Pulmonary artery endothelial cell (primary cell): ENCODE results near the gene WDR45B. TPM values are rescaled to one million over a fixed set of nuclear protein-coding genes. Genes with fewer than 3 reads are reported as not detected.

Experiments
- DNase-seq: peaks from one replicate; pipeline ENCODE4 v3.0.0-alpha.2; 2011; ENCODE audit warnings: low read depth, low spot score
- total RNA-seq: library from RNA; depleted of rRNA; stranded (reverse); fragments of >200 nt; gene quantifications from 2 replicates; pipeline ENCODE4 v1.2.3, GENCODE V29; 2014

Gene WDR45B
- total RNA-seq, 1 donor from 2014 or later, result 79.9 TPM

- DNase-seq, result no peak
Measured at GRCh38 chr17:82630212-82630611, 18.0 kb downstream of the WDR45B start.

- DNase-seq, result no peak
Measured at GRCh38 chr17:82629748-82630147, 18.5 kb downstream of the WDR45B start.

GRCh38 chr17:82627405-82627804 lies 20.8 kb downstream of the WDR45B start:
- DNase-seq, result no peak

GRCh38 chr17:82623707-82624106 lies 24.5 kb downstream of the WDR45B start:
- no peak for DNase-seq

- DNase-seq, result no peak
Measured at GRCh38 chr17:82619641-82620040, 28.6 kb downstream of the WDR45B start.

- no peak for DNase-seq
Measured at GRCh38 chr17:82619211-82619610, 29.0 kb downstream of the WDR45B start.

GRCh38 chr17:82616021-82616711 lies 32.1 kb downstream of the WDR45B start:
- no peak for DNase-seq

- DNase-seq, result no peak
Measured at GRCh38 chr17:82615084-82616020, 32.9 kb downstream of the WDR45B start.

- no peak for DNase-seq
Measured at GRCh38 chr17:82614095-82614631, 34.1 kb downstream of the WDR45B start.

- no peak for DNase-seq
Measured at GRCh38 chr17:82613283-82614094, 34.8 kb downstream of the WDR45B start.

GRCh38 chr17:82611140-82612058 lies 36.8 kb downstream of the WDR45B start:
- no peak for DNase-seq

- DNase-seq, result no peak
Measured at GRCh38 chr17:82609655-82610054, 38.6 kb downstream of the WDR45B start.

GRCh38 chr17:82608816-82609215 lies 39.4 kb downstream of the WDR45B start:
- no peak for DNase-seq

GRCh38 chr17:82605939-82606600 lies 42.2 kb downstream of the WDR45B start:
- no peak for DNase-seq

- no peak for DNase-seq
Measured at GRCh38 chr17:82604532-82604931, 43.7 kb downstream of the WDR45B start.

GRCh38 chr17:82603981-82604448 lies 44.2 kb downstream of the WDR45B start:
- no peak for DNase-seq

- DNase-seq, result no peak
Measured at GRCh38 chr17:82602986-82603710, 45.1 kb downstream of the WDR45B start.

GRCh38 chr17:82602487-82602886 lies 45.8 kb downstream of the WDR45B start:
- DNase-seq, result no peak

GRCh38 chr17:82601447-82602000 lies 46.7 kb downstream of the WDR45B start:
- no peak for DNase-seq
